ENCODE measurements around the gene SPP1.
"Not testable (repeated sequence)": the region's sequence is repeated elsewhere in the genome, so short reads cannot be mapped to it uniquely, and the experiment has no call there.

Gene SPP1

GRCh38 chr4:88022289-88022688 is 46.8 kb downstream of the SPP1 start:
- DNase-seq (ENCODE audit: low read depth in 2 of 2, low spot score in 1 of 2): no peak

DNA sequence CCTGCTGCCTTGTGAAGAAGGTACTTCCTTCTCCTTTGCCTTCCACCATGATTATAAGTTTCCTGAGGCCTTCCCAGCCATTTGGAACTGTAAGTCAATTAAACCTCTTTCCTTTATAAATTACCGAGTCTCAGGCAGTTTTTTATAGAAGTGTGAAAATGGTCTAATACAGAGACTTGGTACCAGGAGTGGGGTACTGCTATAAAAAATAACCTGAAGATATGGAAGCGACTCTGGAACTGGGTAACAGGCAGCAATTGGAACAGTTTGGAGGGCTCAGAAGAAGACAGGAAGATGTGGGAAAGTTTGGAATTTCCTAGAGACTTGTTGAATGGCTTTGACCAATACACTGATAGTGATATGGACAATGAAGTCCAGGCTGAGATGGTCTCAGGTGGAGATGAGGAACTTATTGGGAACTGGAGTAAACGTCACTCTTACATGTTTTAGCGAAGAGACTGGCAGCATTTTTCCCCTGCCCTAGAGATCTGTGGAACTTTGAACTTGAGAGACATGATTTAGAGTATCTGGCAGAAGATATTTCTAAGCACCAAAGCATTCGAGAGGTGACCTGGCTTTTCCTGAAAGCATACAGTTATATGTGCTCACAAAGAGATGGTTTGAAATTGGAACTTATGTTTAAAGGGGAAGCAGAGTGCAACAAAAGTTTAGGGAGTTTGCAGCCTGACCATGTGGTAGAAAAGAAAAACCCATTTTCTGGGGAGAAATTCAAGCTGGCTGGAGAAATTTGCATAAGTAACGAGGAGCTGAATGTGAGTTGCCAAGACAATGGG is 50.6 kb downstream of the SPP1 start:
- DNase-seq (ENCODE audit: low read depth in 2 of 2, low spot score in 1 of 2): not testable (repeated sequence)

DNA sequence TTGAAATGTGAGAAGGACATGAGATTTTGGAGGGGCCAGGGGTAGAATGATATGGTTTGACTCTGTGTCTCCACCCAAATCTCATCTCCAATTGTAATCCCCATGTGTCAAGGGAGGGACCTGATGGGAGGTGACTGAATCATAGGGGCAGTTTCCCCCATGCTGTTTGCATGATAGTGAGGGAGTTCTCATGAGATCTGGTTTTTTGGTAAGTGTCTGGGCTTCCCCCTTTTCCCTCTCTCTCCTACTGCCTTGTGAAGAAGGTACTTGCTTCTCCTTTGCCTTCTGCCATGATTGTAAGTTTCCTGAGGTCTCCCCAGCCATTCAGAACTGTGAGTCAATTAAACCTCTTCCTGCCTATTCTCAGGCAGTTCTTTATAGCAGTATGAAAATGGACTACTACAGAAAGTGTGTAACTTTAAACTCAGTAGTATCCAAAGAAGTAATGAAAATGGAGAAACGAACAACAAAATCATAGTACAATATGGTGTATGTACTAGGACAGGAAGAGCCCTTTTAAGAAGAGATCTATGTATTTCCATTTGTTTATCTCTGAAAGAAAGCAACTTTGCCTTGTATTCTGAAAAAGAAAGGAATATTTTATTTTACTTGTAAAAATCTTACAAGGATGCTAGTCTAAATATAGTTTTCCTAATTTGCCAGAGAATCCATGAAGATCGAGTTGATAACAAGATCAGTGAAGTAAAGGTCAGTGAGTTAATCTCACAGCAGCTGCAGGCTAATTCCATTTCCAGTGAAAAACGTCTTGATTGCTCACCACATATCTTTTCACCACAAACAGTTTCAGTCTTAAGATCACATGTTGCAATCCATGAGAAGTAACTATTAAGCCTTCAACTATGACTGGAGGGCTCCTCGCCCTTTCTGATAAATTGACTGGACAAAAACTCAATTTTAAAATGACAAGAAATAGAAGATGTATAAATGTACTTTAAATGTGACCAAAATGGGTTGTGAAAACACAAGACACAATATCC is 52.4 kb downstream of the SPP1 start:
- no peak for DNase-seq (ENCODE audit: low read depth in 2 of 2, low spot score in 1 of 2)

GRCh38 chr4:88028946-88029345 is 53.4 kb downstream of the SPP1 start:
- DNase-seq (ENCODE audit: low read depth in 2 of 2, low spot score in 1 of 2): no peak

- DNase-seq (ENCODE audit: low read depth in 2 of 2, low spot score in 1 of 2): no peak
Measured at GRCh38 chr4:88029556-88029955, 54.0 kb downstream of the SPP1 start.

GRCh38 chr4:88030565-88031310 is 55.2 kb downstream of the SPP1 start:
- no peak for DNase-seq (ENCODE audit: low read depth in 2 of 2, low spot score in 1 of 2)
